GM12891 (cell line): ENCODE measurements around the gene SUCLA2.

Experiments
- POLR2A ChIP-seq: IDR thresholded peaks from 2 replicates; pipeline ENCODE4 v1.6.1; 2011; ENCODE audit warnings: low read depth, low read length, control low read depth
- POLR2AphosphoS5 ChIP-seq: IDR thresholded peaks from 2 replicates; pipeline ENCODE4 v1.6.1; 2011; ENCODE audit warnings: low read depth, low read length, control low read depth

GRCh38 chr13:47962237-47962636 is 38.8 kb downstream of the SUCLA2 start:
- TF ChIP-seq POLR2AphosphoS5 (no peak), POLR2A (no peak)
